Diencephalon (tissue), 1 donor: ENCODE measurements around the gene SLC27A6. TPM values are rescaled to one million over a fixed set of nuclear protein-coding genes. Genes with fewer than 3 reads are reported as not detected.

Experiments
- total RNA-seq: library from RNA; depleted of rRNA; stranded (reverse); fragments of >200 nt; gene quantifications from one replicate; pipeline ENCODE4 v1.2.3, GENCODE V29; 2014

The SLC27A6 gene
- 4.6 TPM for total RNA-seq

GRCh38 chr5:128965011-128965637 lies at the start of gene SLC27A6:
Gene SLC27A6, plus strand, starts transcription at chr5:128965488. Its CDS starts 650 bp downstream, at chr5:128966138.

Other genes with a start within 250 kb of the SLC27A6 start
- 53.1 TPM for gene ISOC1, start 129.3 kb downstream of the SLC27A6 start, total RNA-seq